ENCODE data around the gene PKP4.
"Not testable (repeated sequence)": the region's sequence is repeated elsewhere in the genome, so short reads cannot be mapped to it uniquely, and the experiment has no call there.

PKP4 gene, protein sequence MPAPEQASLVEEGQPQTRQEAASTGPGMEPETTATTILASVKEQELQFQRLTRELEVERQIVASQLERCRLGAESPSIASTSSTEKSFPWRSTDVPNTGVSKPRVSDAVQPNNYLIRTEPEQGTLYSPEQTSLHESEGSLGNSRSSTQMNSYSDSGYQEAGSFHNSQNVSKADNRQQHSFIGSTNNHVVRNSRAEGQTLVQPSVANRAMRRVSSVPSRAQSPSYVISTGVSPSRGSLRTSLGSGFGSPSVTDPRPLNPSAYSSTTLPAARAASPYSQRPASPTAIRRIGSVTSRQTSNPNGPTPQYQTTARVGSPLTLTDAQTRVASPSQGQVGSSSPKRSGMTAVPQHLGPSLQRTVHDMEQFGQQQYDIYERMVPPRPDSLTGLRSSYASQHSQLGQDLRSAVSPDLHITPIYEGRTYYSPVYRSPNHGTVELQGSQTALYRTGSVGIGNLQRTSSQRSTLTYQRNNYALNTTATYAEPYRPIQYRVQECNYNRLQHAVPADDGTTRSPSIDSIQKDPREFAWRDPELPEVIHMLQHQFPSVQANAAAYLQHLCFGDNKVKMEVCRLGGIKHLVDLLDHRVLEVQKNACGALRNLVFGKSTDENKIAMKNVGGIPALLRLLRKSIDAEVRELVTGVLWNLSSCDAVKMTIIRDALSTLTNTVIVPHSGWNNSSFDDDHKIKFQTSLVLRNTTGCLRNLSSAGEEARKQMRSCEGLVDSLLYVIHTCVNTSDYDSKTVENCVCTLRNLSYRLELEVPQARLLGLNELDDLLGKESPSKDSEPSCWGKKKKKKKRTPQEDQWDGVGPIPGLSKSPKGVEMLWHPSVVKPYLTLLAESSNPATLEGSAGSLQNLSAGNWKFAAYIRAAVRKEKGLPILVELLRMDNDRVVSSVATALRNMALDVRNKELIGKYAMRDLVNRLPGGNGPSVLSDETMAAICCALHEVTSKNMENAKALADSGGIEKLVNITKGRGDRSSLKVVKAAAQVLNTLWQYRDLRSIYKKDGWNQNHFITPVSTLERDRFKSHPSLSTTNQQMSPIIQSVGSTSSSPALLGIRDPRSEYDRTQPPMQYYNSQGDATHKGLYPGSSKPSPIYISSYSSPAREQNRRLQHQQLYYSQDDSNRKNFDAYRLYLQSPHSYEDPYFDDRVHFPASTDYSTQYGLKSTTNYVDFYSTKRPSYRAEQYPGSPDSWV

DNA sequence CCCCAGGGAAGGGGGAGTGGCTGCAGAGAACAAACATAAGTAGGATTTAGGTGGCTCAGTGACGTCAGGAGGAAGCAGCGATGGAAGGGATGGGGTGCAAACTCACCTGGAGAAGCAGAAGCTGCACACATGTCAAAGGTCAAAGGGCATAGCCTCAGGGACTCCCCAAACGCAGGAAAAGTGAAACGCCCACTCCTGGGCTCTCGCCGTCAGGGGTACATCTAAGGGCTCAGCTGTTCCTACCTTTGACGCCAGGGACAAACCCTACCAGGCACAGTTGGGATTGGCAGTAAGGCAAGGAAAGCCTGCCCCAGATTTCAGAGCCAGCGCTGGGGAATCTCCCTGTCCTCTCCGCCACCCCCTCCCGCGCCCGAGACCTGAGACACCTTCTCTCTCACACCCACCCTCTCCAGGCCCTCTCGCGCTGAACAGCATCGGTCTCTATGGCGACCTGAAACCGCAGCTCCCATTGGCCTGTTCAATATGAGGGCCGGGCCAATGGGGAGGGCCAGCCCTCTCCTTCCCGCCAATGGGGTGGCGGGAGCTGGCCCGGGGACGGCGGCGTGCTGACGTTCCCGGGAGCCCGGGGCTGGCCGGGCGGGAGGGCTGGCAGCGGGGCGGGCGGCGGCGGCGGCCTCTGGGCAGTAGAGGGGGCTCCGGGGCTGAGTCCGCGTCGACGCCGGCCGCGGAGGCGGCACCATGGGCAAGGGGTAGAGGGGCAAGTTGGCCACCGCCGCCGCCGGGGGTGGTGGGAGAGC, at the start of gene PKP4, which contains the start of gene CCDC148:
TSS of gene PKP4 (plus strand) at position 644 of the 758 bp plus-strand sequence. CDS start 76,233 bp downstream, outside the sequence.
TSS of gene CCDC148 (minus strand) at position 445 of the 758 bp plus-strand sequence. CDS start at position 131, 314 bp downstream.
- DNase-seq, result peak; percentile 88 to 90

DNA sequence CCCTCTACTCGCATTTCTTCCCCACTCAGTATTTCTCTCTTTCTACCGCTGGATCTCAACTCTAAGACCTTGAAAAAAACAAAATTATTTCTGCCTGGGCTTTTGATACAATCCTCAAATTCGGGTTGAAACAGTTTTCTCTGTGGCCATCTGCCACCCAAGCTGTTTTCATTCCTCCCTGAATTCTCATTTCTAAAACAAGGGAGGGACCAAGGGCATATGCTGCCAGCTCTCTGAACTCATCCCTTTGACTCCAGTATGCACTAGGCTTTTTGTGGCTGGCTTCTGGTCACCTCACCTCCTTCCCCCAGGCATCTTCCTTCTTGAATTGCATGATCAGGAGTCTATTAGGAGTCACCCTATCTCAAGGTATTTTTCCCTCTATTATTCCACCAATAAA, 49.7 kb upstream of the PKP4 start:
- no peak for DNase-seq

DNA sequence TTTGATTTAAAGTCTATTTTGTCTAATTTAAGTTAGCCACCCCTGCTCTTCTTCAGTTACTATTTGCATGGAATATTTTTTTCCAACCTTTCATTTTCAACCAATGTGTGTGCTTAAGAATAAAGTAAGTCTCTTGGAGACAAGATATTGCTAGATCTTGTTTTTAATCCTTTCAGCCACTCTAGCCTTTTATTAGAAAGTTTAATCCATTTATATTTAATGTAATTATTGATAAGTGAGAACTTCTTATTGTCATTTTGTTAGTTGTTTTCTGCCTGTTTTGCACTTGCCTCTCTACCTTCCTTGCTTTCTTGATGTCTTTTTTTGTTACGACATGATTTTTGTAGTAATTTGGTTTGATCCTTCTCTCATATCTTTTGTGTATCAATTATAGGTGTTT, 46.6 kb upstream of the PKP4 start:
- no peak for DNase-seq

DNA sequence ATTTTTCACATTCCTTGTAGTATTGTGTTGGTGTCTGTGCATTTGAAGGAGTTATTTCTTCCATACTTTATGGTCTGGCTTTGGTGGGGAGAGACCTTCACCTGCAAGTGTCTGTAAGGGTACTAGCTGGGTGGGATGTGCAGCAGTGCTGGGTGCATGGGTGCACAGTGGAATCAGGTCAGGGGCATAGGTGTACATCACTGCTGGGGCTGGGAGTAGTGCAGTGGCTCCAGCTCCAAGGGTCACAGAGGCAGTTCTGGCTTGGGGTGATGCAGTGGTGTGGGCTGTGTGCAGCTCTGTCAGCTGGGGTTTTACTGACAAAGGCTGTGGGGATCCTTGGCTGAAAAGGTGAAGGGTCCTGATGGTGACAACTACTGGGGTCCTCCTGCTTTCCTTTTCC, 45.0 kb upstream of the PKP4 start:
- DNase-seq, result no peak

DNA sequence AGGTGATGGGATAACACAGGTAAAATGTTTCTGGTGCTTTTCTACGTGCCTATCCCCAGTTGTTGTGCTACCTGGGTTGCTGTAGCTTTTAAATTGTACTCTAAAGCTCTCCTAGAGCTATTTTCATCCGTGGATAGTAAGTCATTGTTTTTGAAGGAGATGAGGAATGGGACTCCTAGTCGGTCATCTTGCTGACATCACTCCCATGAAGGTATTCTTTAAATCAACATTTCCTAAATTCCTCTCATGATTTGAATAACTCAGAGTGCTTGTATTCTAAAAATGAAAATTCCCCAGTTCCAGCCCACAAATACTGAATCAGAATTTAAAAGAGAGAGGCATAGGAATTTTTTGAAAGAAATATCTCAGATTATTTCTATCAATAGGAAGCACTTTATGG, 44.5 kb upstream of the PKP4 start:
- no peak for DNase-seq

DNA sequence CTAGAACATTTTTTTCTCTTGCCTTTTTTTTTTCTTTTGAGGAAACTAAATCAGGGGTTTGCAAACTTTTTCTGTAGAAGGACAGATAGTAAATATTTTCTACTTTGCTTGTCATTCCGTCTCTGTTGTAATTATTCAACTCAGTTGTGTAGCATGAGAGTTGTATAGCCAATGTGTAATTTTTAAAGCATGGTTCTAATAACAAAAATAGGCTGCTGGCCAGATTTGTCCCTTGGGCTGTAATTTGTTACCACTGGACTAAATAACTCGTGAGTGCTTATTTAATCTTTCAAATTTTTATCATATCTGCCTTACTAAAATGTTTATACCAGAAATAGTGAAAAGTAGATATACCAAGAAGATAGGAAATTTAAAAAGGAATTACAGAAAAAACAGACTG, 43.2 kb upstream of the PKP4 start:
- DNase-seq, result no peak

DNA sequence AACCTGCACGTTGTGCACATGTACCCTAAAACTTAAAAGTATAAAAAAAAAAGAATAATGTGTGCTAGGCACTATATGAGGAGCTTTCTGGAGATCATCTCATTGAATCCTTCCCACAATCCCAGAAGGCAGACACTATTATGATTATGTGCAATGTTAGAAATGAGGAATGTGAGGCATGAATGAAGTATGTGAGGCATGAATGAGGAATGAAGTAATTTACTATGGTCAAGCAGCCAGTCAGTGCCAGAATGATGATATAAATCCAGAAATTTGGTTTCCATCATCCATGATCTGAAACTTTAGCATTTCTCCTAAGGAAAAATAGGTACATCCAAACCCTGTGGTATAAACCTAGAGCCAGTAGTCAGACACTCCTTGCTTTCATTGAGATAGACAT, 42.2 kb upstream of the PKP4 start:
- no peak for DNase-seq

DNA sequence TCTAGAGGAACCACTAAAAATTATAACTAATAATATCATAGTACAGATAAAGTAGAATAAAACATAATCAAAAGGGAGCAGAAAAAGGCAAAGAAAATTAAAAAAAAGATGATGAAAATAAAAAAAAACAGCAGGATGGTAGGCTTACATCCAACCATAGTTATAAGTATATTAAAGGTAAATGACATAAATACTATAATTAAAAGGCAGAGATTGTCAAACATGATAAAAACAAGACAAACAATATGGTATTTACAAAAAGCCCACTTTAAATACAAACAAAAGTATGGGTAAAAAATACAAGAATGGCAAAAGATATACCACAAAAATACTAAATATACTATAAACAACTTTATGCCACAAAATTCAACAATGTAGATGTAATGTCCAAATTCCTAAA, 24.6 kb upstream of the PKP4 start:
- no peak for DNase-seq

DNA sequence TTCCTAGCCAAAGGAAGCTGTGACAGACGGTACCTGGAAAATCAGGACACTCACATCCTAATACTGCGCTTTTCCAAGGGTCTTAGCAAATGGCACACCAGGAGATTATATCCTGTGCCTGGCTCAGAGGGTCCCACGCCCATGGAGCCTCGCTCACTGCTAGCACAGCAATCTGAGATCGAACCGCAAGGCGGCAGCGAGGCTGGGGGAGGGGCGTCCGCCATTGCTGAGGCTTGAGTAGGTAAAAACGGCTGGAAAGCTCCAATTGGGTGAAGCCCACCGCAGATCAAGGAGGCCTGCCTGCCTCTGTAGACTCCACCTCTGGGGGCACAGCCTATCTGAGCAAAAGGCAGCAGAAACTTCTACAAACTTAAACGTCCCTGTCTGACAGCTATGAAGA, 23.0 kb upstream of the PKP4 start:
- DNase-seq, result not testable (repeated sequence)

DNA sequence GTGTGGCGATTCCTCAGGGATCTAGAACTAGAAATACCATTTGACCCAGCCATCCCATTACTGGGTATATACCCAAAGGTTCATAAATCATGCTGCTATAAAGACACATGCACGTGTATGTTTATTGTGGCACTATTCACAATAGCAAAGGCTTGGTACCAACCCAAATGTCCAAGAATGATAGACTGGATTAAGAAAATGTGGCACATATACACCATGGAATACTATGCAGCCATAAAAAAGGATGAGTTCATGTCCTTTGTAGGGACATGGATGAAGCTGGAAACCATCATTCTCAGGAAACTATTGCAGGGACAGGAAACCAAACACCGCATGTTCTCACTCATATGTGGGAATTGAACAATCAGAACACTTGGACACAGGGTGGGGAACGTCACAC, 17.7 kb upstream of the PKP4 start:
- not testable (repeated sequence) for DNase-seq

DNA sequence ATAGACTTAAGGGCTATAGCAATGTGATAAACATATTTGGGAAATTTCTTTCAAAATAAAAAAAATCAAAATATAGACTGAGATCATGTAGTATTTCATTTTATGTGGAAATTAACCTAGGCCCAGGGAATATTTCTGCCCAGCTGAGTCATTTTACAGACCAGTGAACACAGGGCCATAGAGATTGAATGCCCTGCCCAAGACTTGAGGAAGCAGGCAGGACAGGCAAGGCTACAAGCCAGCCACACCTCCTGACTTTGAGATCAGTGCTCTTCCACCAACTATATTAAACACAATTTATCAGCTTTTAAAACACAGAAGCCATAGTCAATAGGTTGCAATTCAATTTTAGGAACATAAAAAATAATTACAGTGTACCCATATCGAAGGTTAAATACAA, 13.1 kb upstream of the PKP4 start:
- no peak for DNase-seq

DNA sequence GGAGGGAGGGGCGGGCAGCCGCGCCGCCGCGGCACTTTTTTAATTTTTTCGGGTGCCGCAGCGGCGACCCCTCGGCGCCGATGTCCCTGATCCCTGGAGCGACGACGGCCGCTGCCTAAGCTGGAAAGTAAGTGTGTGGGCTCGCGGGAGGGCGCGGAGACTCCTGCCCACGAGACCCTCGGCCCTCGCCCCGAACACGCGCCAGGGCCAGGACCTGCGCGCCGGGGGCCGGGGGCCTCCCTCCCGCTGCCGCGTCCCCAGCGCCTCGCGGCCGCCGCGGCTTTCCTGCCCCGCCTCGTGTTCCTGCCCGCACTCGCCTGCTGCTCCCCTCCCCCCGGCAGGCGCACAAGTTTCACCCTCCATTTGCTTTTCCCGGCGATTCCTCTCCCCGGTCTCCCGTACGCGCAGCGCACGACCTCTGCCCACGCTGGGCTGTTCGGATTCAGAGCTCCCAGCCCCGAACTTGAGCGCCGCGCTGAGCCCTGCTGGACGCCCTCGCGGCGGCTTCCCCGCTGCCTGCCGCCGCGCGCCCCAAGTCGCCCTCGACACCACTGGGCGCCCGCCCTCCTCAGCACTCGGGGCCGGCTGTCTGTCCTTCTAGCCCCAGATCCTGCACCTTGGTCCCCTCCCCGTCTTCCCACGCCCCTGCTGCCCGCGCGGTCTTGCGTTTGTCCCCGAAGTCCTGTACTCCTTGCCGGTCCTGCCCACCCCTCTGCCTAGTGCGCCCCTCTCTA, 507 bp downstream of the PKP4 start:
- DNase-seq, result peak; percentile 74 to 78

DNA sequence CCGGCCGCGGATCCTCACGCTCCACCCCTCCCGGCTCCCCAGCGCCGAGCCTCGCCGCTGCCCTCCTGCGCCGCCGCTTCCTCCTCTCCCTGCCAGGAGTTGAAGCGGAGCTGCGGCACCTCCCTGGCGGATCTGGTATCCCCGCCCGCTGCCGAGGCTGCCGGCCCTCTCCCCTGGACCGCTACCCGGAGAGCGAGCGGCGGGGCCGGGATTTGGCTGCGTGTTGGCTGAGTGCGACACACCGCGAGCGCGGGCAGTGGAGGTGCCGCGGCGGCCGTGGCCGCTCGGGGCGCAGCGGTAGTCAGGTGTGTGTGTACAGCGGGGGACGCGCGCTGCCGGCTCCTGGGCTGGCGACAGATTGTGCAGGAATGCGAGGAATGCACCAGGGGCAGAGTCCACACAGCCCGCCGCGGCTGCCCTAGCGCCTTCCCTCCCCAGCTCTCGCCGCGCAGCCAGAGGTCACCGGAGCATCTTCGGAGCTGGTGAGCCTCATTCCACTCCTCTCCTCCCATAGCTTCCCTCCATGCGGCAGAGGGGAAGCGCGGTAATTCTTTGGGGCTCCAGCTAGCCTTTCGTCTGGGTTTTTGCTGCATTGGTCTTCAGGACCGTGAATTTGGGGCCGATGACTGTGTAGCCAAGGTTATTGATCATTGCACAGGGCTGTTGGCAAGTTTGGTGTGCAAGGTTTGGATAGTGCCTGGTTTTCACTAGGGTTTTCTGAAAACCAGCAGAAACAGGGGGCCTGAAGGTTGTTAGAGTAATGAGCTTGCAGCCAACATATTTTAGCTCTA, 1.3 kb downstream of the PKP4 start:
- no peak for DNase-seq

DNA sequence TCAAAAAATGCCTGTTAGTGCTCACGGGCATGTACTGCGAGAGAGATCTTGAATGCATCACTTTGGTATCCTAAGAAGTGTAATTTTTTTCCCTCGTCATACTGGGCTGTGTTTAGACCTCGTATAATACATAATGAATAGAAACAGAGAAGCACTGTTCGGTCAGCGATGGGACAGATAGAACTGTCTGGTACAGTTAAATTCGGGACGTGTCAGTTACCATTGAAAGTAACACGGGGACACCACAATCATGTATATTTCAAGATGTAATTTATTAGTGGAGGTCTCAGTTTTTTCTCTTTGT, 1.8 kb downstream of the PKP4 start:
- no peak for DNase-seq

DNA sequence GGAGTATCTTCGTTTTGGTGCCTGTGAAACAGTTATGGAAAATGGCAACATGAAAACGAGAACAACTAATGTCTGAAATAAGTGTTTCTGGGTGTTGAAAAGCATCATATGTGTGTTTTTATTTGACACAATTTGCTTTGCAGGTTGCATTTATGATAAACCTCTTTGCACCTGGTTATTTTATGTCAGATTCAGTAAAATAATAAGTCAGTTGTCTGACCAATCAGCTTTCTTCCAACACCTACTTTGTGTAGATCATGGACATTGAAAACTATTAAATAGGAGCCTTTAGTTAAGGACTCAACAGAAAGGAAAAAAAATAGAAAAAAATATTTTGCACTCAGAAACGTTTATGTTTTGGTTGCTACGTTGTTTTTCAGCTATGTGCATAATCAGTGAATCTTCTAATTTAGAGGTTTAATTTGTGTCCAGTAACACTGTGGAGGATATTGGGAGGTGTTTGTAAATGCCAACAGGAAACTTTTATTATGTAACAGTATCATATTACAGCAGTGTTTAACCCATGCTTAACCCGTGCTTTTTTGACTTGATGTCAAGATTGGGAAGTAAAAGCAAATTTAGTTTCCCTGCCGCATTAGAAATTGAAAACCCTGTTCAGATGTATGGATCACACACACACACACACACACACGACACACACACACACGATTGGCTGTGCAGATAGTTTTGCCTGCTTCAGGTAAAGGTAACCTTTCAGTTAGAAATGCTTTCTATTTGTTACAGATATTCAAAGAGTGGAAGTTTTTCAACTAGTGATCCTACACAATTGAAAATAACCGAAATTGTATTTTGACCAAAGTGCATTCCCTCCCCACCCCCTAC, 2.6 kb downstream of the PKP4 start:
- DNase-seq, result no peak

DNA sequence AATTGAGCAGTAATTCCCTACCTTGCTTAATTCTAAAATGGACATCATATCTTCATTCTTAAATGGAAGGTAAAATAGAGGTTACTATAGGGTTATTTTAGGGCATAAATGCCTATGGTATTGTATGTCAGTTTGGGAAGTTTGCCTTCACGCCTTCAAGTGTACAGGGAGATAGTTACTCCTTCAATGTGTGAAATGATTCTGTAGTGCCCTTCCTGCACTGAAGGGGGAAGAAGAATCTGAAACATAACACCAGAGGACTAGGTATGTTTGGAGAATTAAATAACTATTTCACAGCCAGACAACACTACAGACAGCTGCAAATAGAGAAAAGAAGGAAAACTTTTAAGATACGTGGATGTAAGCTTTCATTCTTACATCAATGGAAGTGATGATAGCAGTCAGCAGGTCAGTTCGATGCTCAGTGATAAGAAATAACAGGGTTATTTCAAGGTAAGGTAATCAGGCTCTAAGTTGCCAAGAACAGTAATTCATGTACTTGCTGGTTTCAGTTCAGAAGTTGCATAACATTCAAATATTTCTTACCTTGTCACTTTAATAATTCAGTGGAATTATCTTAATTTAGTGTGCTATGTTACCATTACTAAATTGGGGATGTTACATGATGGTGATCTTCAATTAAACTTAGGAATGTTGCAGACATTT, 4.0 kb downstream of the PKP4 start:
- DNase-seq, result no peak

DNA sequence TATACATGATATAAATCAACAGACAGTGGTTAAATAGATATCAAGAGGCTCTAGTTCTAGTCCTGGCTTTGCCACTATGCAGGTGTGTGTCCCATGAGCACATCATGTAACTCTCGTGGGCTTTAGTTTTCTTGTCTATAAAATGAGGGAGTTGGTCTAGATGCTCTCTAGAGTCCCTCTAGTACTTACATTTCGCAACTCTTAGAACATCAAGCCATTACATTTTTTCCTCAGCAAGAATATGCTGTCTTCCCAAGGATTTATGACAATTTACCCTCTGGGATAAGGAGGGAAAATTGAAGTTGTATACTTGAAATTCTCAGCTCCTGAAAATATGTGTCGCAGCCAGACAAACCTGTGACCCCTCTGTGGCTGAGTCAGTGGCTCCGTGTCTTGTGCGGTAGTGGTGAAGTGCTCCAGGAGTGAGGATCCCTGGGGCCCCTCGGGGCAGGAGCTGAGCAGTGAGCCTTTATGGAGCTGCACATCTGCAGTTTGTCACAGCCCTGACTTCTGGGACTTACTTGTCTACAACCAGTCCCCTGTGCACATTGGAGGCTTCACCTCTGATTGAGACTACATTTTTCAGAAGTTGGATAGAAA, 6.8 kb downstream of the PKP4 start:
- DNase-seq, result no peak

DNA sequence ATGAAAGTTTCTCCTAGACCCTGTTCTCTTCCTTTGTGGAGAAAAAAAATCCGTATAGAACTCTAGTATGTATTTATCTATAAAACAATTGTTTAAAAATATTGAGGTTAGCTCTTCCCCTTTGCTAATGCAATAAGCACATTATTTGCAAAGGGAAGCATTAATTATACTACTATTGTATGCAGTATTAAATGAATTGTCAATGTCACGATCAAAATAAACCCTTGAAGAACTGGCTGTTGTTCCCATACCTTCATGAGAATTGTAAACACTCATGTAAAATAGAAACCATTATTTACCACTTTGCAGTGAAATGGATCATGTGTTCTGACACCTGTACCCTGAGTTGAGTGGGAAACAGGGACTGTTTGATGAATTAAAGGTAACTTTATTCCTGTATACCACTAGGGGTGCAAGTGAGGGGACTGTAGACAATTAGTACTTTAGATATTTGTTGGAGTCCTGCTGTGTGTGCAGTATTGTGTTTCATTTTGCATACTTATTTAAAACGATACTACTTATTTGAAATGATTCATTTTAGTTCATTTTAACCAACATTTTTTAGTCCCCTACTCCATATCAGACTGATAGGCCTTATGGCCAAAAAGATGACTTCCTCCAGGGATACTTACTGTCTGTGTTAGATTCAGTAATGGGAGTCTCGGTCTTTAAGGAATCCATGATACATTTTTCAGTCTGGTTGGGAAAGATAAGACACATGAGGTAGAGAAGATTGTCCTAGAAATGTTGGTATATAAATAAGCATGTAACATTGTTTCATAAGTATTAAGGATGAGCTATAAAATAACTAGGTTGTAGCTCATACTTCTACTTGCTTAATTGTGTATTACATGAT, 7.9 kb downstream of the PKP4 start:
- DNase-seq, result no peak
